RKO (cell line): ENCODE results near the gene ALOX15.
"Not testable (repeated sequence)": the region's sequence is repeated elsewhere in the genome, so short reads cannot be mapped to it uniquely, and the experiment has no call there.

Source experiments
- DNase-seq: peaks from one replicate; pipeline ENCODE4 v3.0.0-alpha.2; 2016; ENCODE audit warnings: low spot score

The ALOX15 gene, protein sequence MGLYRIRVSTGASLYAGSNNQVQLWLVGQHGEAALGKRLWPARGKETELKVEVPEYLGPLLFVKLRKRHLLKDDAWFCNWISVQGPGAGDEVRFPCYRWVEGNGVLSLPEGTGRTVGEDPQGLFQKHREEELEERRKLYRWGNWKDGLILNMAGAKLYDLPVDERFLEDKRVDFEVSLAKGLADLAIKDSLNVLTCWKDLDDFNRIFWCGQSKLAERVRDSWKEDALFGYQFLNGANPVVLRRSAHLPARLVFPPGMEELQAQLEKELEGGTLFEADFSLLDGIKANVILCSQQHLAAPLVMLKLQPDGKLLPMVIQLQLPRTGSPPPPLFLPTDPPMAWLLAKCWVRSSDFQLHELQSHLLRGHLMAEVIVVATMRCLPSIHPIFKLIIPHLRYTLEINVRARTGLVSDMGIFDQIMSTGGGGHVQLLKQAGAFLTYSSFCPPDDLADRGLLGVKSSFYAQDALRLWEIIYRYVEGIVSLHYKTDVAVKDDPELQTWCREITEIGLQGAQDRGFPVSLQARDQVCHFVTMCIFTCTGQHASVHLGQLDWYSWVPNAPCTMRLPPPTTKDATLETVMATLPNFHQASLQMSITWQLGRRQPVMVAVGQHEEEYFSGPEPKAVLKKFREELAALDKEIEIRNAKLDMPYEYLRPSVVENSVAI

DNA sequence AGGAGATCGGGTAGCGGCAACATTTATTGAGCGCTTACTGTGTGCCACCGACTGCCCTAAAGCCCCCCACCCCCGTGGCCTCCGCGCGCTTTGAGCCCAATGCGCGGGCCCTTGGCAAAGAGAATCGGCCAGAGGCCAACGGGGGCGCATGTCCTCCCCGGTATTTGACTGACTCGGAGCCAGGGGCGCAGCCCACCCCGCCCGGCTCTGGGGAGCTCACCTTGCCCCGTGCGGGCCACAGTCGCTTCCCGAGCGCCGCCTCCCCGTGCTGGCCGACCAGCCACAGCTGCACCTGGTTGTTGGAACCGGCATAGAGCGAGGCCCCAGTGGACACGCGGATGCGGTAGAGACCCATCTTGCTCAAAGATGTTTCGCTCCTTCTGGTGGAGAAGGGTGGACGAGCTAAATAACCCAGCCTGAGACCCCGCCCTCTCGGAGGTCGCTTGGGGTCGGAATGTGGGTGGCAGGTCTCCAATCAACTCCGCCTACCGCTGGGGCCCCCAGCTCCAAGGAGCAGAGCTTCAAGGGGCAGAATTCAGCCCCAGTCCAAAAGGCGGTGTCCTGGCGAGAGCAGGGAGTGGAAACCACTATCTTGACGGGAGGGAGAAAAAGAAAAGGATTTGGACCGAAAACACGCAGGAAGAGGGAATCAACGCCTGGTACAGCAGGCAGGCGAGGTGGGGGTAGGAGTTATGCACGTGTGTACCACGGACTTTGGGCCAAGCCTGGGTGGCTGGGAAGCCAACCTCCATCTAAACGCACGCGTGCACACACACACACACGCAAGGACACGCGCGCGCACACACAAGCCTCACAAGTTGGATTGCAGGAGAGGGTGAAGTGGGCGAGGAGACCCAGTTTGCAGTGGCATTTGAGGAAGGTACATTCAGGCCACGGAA is at the start of gene ALOX15:
TSS of gene ALOX15 (minus strand) at position 382 of the 899 bp plus-strand sequence. CDS start at position 355, 27 bp downstream.
- DNase-seq, result no peak

DNA sequence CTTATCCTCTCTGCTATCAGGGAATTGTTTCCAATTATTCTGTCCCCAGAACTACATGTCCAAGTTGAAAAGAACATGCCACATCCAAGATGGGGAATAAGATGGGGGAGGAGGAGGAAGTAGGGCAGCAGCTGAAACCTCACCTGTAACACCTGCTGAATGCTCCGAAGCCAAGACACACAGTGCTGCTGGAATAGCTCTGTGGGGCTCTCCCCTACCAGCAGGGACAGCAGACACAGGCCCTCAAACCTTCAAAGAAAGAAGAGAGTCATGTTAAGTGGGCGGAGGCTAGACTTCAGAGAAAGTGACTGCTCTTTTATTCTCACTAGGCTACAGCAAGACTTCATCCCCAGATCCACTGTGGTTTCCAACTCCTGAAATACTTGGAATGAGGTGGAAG is 49.3 kb upstream of the ALOX15 start:
- DNase-seq, result no peak

DNA sequence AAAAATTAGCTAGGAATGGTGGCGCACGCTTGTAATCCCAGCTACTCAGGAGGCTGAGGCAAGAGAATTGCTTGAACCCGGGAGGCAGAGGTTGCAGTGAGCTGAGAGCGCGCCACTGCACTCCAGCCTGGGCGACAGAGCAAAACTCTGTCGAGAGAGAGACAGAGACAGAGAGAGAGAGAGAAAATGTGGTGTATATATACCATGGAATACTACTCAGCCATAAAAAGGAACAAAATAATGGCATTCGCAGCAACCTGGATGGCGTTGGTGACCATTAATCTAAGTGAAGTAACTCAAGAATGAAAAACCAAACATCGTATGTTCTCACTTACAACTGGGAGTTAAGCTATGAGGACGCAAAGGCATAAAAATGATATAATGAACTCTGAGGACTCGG is 48.4 kb upstream of the ALOX15 start:
- DNase-seq, result not testable (repeated sequence)

DNA sequence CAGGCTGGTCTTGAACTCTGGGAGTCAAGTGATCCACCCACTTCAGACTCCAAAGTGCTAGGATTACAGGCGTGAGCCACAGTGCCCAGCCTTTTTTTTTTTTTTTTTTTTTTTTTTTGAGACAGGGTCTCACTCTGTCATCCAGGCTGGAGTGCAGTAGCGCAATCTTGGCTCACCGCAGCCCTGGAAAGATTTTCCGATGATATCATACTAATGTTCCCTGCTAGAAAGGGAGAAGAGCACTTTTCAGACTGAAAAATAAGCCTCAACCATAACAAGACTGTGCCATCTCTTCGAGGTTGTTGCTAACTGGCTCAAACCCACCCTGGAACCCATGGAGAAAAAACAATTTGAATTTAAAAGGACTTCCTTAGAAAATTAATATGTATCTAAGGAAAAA is 42.3 kb upstream of the ALOX15 start:
- DNase-seq, result not testable (repeated sequence)

DNA sequence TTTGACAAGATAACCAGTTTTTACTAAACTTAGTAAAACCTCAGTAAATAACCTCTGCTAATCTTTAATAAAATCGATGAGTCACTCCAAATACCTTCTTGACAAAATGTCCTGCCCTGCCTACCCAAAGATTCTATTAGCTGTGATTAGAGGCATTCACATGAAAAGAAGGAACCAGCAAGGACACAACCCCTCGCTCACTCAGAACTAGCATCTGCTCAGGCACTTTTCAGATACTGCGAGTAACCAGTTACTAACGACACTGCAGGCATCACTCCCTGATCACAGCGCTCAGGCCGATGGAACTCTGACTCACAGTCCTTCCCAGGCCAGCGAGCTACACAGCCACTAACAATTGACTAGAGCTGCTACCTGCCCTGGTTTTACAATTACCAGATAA is 38.2 kb upstream of the ALOX15 start:
- DNase-seq, result peak; percentile 64

DNA sequence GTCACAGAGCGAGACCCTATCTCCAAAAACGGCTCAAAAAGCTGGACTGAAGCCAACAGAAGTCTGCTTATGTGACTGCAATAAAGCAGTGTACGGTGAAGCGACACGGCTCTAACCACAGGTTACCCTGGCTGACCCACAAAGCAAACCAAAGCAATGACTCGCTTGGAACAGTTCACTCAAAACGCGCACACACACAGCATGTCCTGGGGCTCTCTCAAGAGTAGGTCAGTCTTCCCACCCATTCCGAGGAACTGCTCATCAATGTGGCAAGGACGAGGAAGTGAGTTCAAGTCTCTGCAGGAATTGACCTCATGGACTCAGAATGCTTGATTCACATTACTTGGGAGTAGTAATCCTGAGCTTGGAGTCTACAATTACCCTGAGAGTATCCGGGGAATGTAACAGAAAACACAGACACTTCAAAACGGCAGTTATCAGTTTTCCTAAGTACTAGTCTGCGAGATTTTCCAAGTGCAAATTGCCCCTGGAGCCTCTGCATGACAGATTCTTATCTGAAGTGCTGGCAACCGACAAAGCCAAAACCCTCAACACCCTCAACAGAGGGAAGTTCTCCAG is 37.1 kb upstream of the ALOX15 start:
- peak; percentile 85 for DNase-seq

DNA sequence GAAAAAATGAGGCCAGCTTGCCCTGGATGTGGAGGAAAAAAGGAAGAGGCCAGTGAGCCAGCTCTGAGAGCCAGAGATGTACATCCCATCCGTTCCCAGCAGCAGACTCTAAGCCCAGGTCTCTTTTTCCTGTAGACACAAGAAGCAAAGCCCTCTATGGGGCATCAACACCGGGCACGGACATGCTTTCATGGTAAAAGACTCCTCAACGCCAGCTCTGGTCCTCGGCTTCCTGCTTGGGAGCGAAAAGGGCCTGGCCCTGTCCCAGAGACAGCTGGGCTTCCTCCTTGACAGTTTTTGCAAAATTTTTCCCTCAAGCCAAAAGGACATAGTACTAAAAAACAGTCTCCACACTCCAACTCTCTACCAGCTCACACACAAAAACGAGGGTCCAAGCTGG is 35.3 kb upstream of the ALOX15 start:
- no peak for DNase-seq

DNA sequence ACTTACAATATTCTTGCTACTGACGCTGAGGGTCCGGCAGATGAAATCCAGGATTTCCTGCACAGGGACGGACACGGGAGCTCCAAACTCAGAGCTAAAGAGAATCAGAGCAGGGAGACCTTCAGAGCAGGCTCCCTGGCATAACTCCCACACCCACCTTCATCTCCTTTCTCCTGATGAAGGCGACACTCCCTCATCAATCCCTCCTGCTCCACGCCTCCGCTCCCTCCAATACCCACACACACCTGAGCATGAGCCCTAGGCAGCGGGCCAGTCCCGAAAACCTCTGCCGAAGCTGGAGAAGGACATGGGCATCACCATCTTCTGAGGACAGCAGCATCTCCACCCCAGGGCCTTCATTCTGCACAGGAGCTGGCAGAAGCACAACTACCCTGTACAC is 34.3 kb upstream of the ALOX15 start:
- no peak for DNase-seq

DNA sequence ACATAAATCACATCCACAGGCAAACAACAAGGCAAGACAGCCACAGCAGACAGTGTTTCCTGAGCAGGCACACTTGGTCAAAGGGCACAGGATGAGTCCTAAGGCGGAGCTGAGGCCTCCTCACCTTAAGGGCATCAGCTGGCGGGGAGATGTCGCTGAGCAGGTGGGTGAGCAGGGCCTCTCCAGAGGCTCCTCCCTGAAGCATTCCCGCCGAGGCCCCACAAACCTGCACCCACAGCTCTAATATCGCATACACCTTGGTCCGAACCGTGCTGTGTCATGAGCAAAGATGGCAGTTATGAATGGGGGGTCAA is 33.2 kb upstream of the ALOX15 start:
- no peak for DNase-seq

DNA sequence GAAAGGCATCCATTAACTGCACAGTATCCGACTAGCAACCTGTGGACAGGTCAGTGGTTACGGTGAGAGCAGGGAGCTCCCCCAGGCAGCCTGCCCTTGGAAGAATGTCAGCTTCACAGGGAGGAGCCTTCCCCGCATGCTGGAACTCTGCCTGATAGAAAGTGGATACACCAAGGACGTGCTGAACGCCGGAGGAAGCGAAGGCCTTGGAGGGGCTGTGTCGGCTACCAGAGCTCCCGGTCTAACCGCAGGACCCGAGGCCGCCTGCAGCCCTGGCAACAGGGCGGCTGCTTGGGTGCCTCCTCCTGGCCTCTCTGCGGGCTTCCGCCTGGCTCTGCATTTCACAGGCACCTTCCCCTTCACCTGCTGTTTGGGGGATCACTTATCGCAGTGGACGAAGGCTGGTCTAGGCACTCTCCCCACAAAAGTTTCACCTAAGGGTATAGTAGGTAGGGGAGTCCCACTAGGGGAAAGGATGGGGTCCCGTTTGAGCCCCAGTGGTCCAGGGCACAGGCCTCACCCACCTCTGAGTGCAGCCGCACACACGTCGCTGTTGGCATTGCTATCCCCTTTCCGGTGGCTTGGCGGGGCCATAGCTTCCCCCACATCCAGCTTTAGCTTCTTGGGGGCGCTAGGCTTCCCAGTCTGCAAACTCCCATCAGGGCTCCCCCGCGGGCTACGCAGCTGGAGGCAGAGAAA is 32.7 kb upstream of the ALOX15 start:
- DNase-seq, result no peak

DNA sequence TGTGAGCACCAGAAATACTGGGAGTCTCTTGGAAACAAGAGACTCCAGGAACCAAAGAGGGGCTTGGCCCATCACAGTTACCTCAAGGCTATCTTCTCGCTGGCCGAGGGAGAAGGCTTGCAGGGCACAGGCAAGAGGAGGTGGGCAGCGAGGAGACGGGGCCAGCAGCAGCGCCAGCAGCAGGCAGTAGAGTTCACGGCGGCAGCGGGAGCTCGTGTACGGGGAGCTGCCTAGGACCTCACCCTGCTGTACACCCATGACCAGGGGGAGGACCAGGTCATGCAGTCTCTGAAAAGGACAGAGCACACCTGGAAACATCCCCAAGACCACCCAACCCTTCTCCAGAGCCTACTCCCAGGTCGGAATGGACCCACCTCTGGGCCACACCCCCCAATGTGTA is 31.7 kb upstream of the ALOX15 start:
- no peak for DNase-seq

DNA sequence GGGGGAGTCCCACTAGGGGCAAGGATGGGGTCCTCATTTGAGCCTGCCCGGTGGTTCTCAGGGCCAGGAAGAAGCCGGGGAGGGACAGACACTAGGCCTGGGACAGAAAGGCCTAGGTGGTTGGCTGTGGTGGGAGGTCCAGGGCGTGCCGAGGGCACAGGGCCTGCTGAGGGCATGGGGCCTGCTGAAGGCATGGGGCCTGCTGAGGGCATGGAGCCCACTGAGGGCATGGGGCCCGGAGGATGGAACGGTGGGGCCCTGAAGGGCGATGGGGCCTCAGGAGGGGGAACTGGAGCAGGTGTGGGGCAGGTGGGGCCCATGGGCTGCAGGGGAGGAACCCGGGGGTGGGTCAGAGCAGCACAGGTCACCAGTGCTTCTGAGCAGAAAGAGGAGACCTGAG is 31.3 kb upstream of the ALOX15 start:
- DNase-seq, result no peak

DNA sequence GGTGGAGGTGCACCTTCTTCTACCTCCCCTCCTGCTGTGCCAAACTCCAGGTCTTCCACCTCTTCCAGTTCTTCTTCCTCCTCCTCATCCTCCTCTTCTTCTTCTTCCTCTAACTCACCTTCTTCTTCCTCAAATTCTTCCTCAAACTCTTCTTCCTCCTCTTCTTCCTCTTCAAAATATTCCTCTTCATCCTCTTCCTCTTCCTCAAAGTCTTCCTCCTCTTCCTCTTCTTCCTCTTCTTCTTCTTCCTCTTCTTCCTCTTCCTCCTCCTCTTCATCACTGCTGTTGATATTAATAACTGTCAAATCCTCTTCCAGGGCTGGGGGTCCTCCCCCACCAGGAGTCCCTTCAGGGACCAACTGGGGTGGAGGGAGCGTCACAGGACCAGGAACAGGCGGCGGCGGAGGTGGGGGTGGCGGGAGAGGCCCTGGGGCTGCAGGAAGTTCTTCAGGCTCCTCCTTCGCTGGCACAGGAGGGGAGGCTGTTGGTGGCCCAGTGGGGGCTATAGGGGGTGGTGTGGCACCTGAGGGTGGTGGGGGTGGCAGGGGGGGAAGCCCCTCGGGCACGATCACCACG is 30.7 kb upstream of the ALOX15 start:
- DNase-seq, result no peak

DNA sequence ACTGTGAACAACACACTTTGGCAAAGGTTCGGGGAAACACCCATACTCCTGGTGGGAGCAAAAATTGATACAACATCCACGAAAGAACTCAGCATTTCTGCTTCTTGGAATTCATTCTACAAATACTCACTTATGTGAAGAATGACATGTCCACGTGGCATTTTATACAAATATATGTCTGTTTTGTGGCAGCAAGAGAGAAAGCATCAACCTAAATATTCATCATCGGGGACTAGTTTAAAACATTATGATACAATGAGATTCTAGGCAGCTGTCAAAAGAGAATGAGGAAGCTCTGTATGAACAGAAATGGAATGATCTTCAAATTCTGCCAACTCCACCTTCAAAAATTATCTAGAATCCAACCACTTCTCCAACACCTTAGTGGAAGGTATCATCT is 25.7 kb upstream of the ALOX15 start:
- DNase-seq, result no peak

DNA sequence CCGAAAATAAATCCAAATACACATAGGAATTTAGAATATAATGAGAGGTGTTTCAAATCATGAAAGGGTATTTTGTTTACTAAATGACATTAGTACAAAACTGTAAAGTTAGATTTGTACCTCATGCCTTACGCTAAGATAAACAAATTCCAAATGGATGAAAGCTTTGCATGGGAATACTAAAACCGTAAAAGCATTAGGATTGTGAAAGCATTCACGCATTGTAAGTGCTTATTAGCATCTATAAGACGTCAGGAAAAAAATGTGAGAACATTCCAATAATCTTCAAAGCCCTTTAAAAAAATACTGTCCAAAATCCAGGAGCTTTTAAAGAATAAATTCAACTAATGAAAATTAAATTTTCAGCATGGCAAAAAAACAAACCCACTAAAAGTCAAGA is 24.8 kb upstream of the ALOX15 start:
- DNase-seq, result no peak

DNA sequence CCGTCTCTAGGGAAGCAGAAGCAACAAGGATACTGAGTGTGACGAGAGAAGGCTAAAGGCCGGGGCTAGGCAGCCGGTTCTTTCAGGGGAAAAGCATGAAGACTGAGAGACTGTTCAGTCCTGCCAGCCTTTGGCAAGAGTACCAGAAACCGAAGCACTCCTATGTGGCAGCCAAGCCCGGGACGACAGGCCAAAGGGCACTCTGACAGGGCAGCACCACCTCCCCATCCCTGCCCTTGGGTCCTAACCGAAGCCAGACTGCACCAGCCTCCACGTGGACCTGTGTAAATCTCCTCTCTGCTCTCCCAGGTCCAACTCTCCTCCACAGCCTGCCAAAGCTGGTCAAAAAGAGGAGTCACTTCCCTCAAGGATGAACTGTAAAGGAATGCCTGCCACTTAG is 23.5 kb upstream of the ALOX15 start:
- no peak for DNase-seq

DNA sequence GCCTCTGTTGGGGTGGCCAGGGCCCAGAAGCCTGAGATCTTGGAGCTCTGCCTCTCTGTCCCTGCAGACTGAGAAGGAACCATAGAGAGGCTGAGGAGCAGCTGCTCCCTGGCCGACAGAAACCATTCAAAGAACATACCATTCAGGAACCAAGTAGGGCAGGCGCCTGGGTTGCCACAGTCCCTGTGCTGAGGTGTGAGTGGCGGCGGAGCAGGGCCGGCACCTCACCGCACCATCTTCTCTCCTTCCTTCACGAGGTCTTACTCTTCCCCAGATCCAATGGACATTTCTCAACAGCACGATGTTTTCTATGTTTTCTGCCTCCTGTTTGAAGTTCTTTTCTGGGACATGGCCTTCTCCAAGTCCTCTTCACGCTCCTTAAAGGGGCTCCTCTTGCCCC is 22.8 kb upstream of the ALOX15 start:
- no peak for DNase-seq

DNA sequence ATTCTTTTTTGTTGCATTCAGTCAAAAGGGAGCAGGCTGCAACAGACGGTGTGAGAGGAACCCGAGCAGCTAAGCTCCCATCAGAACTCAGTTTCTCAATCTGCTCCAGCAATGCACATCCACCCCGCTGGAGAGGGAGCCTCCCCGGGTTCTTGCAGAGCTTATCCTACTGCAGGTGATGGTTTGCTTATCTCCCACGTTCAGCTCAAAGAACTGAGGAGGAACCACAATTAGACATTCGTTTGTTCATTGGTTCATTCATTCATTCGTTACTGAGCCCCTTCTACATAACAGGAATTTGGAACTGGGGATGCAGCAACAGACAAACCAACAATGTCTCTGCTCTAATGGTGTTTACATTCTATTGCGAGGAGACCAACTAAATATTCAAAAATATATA is 22.2 kb upstream of the ALOX15 start:
- no peak for DNase-seq

DNA sequence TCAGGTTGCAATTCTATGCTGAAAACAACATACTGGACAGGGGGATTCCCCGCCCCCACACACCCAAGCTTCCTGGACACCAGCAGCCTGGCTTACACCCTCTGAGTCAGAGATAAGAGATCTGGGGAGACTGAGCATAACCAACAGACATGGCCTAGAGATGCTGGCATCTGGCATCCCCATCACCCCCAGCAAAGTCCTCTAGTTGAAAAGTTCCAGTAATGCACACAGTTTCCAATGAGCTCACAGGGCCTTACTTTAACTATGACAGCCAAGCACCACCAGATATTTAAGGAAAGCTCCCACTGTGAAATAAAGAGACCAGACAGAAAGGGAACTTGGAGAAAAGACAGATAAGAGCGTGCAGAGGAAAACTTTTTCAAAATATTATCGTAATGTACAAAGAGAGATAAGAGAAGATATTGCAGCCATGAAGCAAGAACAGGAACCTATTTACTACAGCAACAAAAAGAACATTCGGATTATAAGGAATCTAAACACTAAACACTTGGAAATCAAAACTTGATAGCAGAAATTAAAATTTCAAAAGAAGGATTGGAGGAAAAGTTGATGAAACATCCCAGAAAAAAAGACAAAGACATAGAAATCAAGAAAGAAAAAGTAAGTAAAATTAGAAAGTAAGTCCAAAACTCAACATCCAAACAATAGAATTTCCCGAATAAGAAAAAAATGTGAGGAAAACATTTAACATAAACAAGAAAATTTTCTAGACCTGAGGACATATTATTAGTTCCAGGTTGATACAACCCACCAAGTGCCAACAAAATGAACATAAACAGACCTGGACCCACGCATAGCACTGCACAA is 17.2 kb upstream of the ALOX15 start:
- DNase-seq, result no peak

DNA sequence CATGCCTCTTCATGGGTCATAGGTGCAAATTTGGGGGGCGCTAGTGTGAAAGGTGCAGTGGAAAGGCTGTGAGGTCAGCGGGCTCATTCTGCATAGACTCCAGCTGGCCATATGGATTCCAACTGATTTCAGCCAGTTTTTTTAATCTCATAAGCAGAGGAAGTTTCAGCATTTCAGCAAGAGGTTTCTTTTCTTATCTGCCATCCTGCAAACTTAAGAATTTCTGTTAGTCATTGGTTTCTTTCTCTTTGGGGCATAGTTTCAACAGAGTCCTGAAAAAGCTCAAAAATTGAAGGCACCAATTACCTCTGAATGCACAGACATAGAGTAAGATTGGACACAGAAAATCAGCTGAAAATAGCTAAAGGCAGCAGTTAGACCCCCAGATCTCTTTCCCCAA is 16.2 kb upstream of the ALOX15 start:
- no peak for DNase-seq

DNA sequence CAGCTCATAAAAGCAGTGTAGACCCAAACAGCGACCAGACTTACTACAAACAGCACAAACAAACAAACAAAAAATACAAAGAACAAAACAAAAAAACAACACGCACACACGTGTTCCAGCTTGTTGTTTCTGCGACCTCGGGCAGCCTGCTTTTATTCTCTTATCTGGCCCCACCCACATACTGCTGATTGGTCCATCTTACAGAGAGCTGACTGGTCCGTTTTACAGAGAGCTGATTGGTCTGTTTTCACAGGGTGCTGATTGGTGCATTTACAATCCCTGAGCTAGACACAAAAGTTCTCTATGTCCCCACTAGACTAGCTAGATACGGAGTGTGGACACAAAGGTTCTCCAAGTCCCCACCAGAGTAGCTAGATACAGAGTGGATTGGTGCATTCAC is 14.5 kb upstream of the ALOX15 start:
- not testable (repeated sequence) for DNase-seq
